Activated B cell treated with CpG ODN at 0.5 μM for 24 hours (primary cell): ENCODE data around the gene NT5DC1. TPM values are rescaled to one million over a fixed set of nuclear protein-coding genes. Genes with fewer than 3 reads are reported as not detected.

Experiments
- ATAC-seq: fragments of 200-7000 bp; cut with Tn5 transposase; one replicate; pipeline ENCODE4 v1.10.0; 2021; ENCODE audit warnings: low read depth, mild to moderate bottlenecking, moderate library complexity
- CTCF ChIA-PET: fragments of 350-600 bp; sonication (Branson Sonifier 250); formaldehyde crosslinking; loops from one replicate; lab custom pipeline; 2021; ENCODE audit warnings: antibody characterized with exemption; lab: Charles Lee
- POLR2A ChIA-PET: fragments of 350-600 bp; sonication (Branson Sonifier 250); formaldehyde crosslinking; loops from one replicate; lab custom pipeline; 2021; ENCODE audit warnings: antibody characterized with exemption; lab: Charles Lee
- DNase-seq: peaks from one replicate; pipeline ENCODE4 v3.0.0; 2022
- H3K27ac Mint-ChIP-seq: one replicate; pipeline ENCODE4 v1.8.0; 2020; ENCODE audit warnings: mixed read lengths
- H3K27me3 Mint-ChIP-seq: one replicate; pipeline ENCODE4 v1.8.0; 2021; ENCODE audit warnings: mixed read lengths
- H3K36me3 Mint-ChIP-seq: one replicate; pipeline ENCODE4 v1.8.0; 2021; ENCODE audit warnings: low read depth, mixed read lengths
- H3K4me1 Mint-ChIP-seq: one replicate; pipeline ENCODE4 v1.8.0; 2021; ENCODE audit warnings: mixed read lengths
- H3K4me3 Mint-ChIP-seq: one replicate; pipeline ENCODE4 v1.8.0; 2020; ENCODE audit warnings: mild to moderate bottlenecking, mixed read lengths
- H3K9me3 Mint-ChIP-seq: one replicate; pipeline ENCODE4 v1.8.0; 2020; ENCODE audit warnings: mixed read lengths
- CTCF ChIP-seq: fragments of 200-600 bp; IDR thresholded peaks from one replicate; pipeline ENCODE4 v1.8.0; 2022; ENCODE audit warnings: antibody characterized with exemption, mild to moderate bottlenecking
- intact Hi-C: fragments of 100-400 bp; cut with micrococcal nuclease; formaldehyde crosslinking; loops from one replicate; pipeline ENCODE4 v1.15.1; 2024
- total RNA-seq: library from RNA; stranded (reverse); gene quantifications from 2 replicates; pipeline ENCODE4 v1.2.3, GENCODE V29; 2022

NT5DC1 gene
- total RNA-seq, 1 donor from 2014 or later = 59.9 TPM

GRCh38 chr6:116278481-116278829, 177.8 kb downstream of the NT5DC1 start:
- Mint-ChIP-seq H3K36me3 (peaks cover 55% of the 10 kb centered on the region), H3K9me3 (no peaks in the 10 kb centered on the region), H3K27ac (peak overlapping the region; percentile 100), H3K4me1 (peaks cover 75% of the 10 kb centered on the region), H3K4me3 (peak overlapping the region; percentile 95), H3K27me3 (no peaks in the 10 kb centered on the region)
- TF ChIP-seq CTCF = no peak
- no peak for ATAC-seq
- DNase-seq = no peak
- intact Hi-C loops = loop anchor here (5.0 kb wide), 2 partner anchors 176 to 389 kb away; partner anchors contain the start of genes NT5DC1 and ZUP1
- ChIA-PET CTCF (interaction anchor here (1.0 to 2.7 kb wide), 5 partner anchors 9 to 283 kb away, joined by 3 to 17 read pairs (median 6); no protein-coding TSS in a partner anchor), POLR2A (interaction anchor here (0.9 to 3.0 kb wide), 4 partner anchors 25 to 292 kb away, joined by 3 to 50 read pairs (median 15); partner anchors contain the start of genes CALHM6, RWDD1 and TSPYL4)

- ChIA-PET CTCF (interaction anchor here (1.0 to 2.7 kb wide), 5 partner anchors 9 to 282 kb away, joined by 3 to 17 read pairs (median 6); no protein-coding TSS in a partner anchor), POLR2A (interaction anchor here (0.9 to 3.0 kb wide), 13 partner anchors 8 to 359 kb away, joined by 3 to 50 read pairs (median 8); partner anchors contain the start of genes CALHM6, RWDD1 and TSPYL4)
- ATAC-seq (no peak), DNase-seq (no peak)
- intact Hi-C loops = loop anchor here (1.0 to 5.0 kb wide), 6 partner anchors 11 to 402 kb away; partner anchors contain the start of genes KPNA5, NT5DC1, RWDD1 and TSPYL4
- Mint-ChIP-seq H3K9me3 (no peaks in the 10 kb centered on the region), H3K4me1 (peaks cover 74% of the 10 kb centered on the region), H3K36me3 (peaks cover 53% of the 10 kb centered on the region), H3K27me3 (no peaks in the 10 kb centered on the region), H3K27ac (peak overlapping the region; percentile 100), H3K4me3 (peak overlapping the region; percentile 95)
- no peak for TF ChIP-seq CTCF
Measured at GRCh38 chr6:116278854-116279231, 178.2 kb downstream of the NT5DC1 start.

- peaks cover 71% of the 10 kb centered on the region for H3K4me1 Mint-ChIP-seq
- ChIA-PET CTCF (interaction anchor here (0.8 to 2.7 kb wide), 9 partner anchors 8 to 292 kb away, joined by 3 to 17 read pairs (median 4); partner anchors contain the start of gene RWDD1), POLR2A (interaction anchor here (0.6 to 3.0 kb wide), 23 partner anchors 8 to 389 kb away, joined by 3 to 50 read pairs (median 4); partner anchors contain the start of genes CALHM5, CALHM6, NT5DC1 and RWDD1)
- H3K4me3 Mint-ChIP-seq = peak within 1 kb of the TSS; percentile 95
- peaks cover 49% of the 10 kb centered on the region for H3K36me3 Mint-ChIP-seq
- ATAC-seq (peak; percentile 91), DNase-seq (peak; percentile 85)
- H3K27me3 Mint-ChIP-seq = no peaks in the 10 kb centered on the region
- H3K9me3 Mint-ChIP-seq = no peaks in the 10 kb centered on the region
- no peak for TF ChIP-seq CTCF
- peak within 1 kb of the TSS; percentile 100 for H3K27ac Mint-ChIP-seq
- intact Hi-C loops = loop anchor here (1.0 to 5.0 kb wide), 8 partner anchors 11 to 402 kb away; partner anchors contain the start of genes KPNA5, NT5DC1, RWDD1 and TSPYL4
Measured at GRCh38 chr6:116279232-116280160, 178.8 kb downstream of the NT5DC1 start, which contains the start of gene TSPYL1. Gene TSPYL1, minus strand, starts transcription at chr6:116279930. Its CDS starts 100 bp downstream, at chr6:116279830.

- Mint-ChIP-seq H3K27ac (peak overlapping the region; percentile 100), H3K27me3 (no peaks in the 10 kb centered on the region), H3K9me3 (no peaks in the 10 kb centered on the region), H3K4me1 (peaks cover 65% of the 10 kb centered on the region), H3K36me3 (peaks cover 44% of the 10 kb centered on the region), H3K4me3 (peak overlapping the region; percentile 95)
- CTCF ChIA-PET = interaction anchor here (0.8 to 1.7 kb wide), 6 partner anchors 8 to 291 kb away, joined by 3 to 12 read pairs (median 4); partner anchors contain the start of gene RWDD1
- no peak for DNase-seq
- POLR2A ChIA-PET = interaction anchor here (0.6 to 3.0 kb wide), 23 partner anchors 8 to 388 kb away, joined by 3 to 50 read pairs (median 4); partner anchors contain the start of genes CALHM5, CALHM6, NT5DC1 and RWDD1
- no peak for TF ChIP-seq CTCF
- intact Hi-C loops = loop anchor here (2.0 kb wide), 2 partner anchors 130 to 182 kb away; no protein-coding TSS in a partner anchor
- no peak for ATAC-seq
Measured at GRCh38 chr6:116280161-116280932, 179.7 kb downstream of the NT5DC1 start.
